ENCODE data around the gene DNAH9.
A peak's percentile ranks its signal among the peaks of the same experiment; 100 is the strongest.

DNAH9 gene

GRCh38 chr17:11612956-11613355, 14.7 kb downstream of the DNAH9 start:
- no peak for DNase-seq

- no peak for DNase-seq
Observed at GRCh38 chr17:11618861-11619566, 20.7 kb downstream of the DNAH9 start.

- no peak for DNase-seq
Observed at GRCh38 chr17:11622492-11622891, 24.2 kb downstream of the DNAH9 start.

GRCh38 chr17:11624976-11625375, 26.7 kb downstream of the DNAH9 start:
- DNase-seq: no peak

GRCh38 chr17:11625878-11626277, 27.6 kb downstream of the DNAH9 start:
- DNase-seq: no peak

- no peak for DNase-seq
Observed at GRCh38 chr17:11627301-11627940, 29.2 kb downstream of the DNAH9 start.

- DNase-seq: no peak
Observed at GRCh38 chr17:11628374-11628773, 30.1 kb downstream of the DNAH9 start.

GRCh38 chr17:11628831-11629230, 30.6 kb downstream of the DNAH9 start:
- no peak for DNase-seq

GRCh38 chr17:11636771-11637170, 38.5 kb downstream of the DNAH9 start:
- no peak for DNase-seq

- DNase-seq: no peak
Observed at GRCh38 chr17:11637796-11638195, 39.5 kb downstream of the DNAH9 start.

GRCh38 chr17:11638700-11639265, 40.5 kb downstream of the DNAH9 start:
- DNase-seq: no peak

- no peak for DNase-seq
Observed at GRCh38 chr17:11639736-11640462, 41.6 kb downstream of the DNAH9 start.

- DNase-seq: no peak
Observed at GRCh38 chr17:11640463-11640814, 42.2 kb downstream of the DNAH9 start.

GRCh38 chr17:11641521-11642275, 43.4 kb downstream of the DNAH9 start:
- no peak for DNase-seq

- no peak for DNase-seq
Observed at GRCh38 chr17:11642655-11643054, 44.4 kb downstream of the DNAH9 start.

- no peak for DNase-seq
Observed at GRCh38 chr17:11643851-11644250, 45.6 kb downstream of the DNAH9 start.

GRCh38 chr17:11644265-11645212, 46.3 kb downstream of the DNAH9 start:
- DNase-seq: peak; percentile 51

- DNase-seq: no peak
Observed at GRCh38 chr17:11645426-11645825, 47.2 kb downstream of the DNAH9 start.

GRCh38 chr17:11651089-11651488, 52.8 kb downstream of the DNAH9 start:
- no peak for DNase-seq

- no peak for DNase-seq
Observed at GRCh38 chr17:11668618-11669017, 70.3 kb downstream of the DNAH9 start.

- DNase-seq: no peak
Observed at GRCh38 chr17:11671126-11671525, 72.9 kb downstream of the DNAH9 start.

GRCh38 chr17:11682646-11683045, 84.4 kb downstream of the DNAH9 start:
- no peak for DNase-seq

Measured in inflammatory macrophage treated with lipopolysaccharide for 4 hours (primary cell).